GM18951 (cell line): ENCODE data around the gene BDP1.

Experiments
- POLR2A ChIP-seq: IDR thresholded peaks from 4 replicates; pipeline ENCODE4 v1.6.1; 2011; ENCODE audit warnings: mild to moderate bottlenecking; ENCODE audit not compliant: insufficient read length, insufficient read depth; ENCODE audit errors: extremely low read depth
- in situ Hi-C: fragments of 300-500 bp; cut with MboI; formaldehyde crosslinking; loops from one replicate; pipeline ENCODE4 v1.12.0; 2022; ENCODE audit warnings: low sequenced_read_pairs, mixed read lengths, inconsistent platforms; ENCODE audit not compliant: unreplicated experiment

BDP1 gene

DNA sequence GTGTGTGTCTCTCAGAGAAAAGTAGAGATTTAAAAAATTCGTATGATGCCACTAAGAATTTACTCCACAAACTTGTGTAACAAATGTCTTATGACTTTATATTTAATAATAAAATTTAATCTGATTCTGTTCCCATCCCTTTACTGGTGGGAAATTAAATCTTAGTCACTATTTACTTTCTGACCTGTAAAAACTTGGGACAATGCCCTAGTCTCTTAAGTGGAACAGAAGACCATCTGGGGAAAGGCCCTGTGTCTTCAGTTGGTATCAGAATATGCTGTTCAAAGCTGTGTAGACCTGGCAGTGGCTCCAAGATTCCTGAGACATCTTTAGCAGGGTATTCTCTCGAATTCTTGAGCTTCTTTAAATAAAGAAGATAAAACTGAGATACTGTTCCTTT is 2.6 kb upstream of the BDP1 start:
- in situ Hi-C loops = no loop called here
- TF ChIP-seq POLR2A = no peak

DNA sequence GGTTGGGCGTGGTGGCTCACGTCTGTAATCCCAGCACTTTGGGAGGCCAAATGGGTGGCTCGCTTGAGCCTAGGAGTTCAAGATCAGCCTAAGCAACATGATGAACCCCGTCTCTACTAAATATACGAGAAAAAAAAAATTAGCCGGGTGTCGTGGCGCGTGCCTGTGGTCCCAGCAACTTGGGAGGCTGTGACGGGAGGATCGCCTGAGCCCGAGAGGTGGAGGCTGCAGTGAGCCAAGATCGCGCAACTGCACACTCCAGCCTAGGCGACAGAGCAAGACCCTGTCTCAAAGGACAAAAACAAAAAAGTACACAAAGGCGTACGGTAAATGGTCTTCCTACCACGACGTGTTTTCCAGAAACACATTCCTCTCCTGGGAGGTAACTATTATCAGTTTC is 538 bp upstream of the BDP1 start:
- TF ChIP-seq POLR2A = no peak
- in situ Hi-C loops = no loop called here

GRCh38 chr5:71456362-71456743 is 902 bp downstream of the BDP1 start:
- TF ChIP-seq POLR2A = no peak

GRCh38 chr5:71457106-71457505 is 1.7 kb downstream of the BDP1 start:
- TF ChIP-seq POLR2A = no peak
- in situ Hi-C loops = no loop called here

More at GRCh38 chr5:71456362-71456743, 902 bp downstream of the BDP1 start:
- in situ Hi-C loops = no loop called here

DNA sequence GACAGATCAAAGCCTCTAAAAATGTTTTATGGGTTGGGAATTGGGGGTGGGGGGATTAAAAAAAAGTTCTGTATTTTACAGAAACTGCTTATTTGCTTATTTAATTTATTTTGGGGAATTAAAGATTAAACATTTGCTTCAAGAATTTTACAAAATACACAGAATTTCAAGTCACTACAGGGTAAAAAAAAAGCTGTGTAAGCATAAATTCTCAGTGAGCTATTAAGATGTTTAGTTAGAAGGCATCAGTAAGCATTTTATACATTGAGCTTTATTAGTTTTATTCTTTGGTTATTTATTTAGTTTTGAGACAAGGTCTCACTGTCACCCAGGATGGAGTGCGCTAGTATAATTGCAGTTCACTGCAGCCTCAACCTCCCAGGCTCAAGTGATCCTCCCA is 5.2 kb downstream of the BDP1 start:
- in situ Hi-C loops = no loop called here
- TF ChIP-seq POLR2A = no peak

- in situ Hi-C loops = no loop called here
- no peak for TF ChIP-seq POLR2A
Measured at GRCh38 chr5:71461360-71461759, 5.9 kb downstream of the BDP1 start.

- in situ Hi-C loops = no loop called here
- TF ChIP-seq POLR2A = no peak
Measured at GRCh38 chr5:71471193-71471592, 15.7 kb downstream of the BDP1 start.

- TF ChIP-seq POLR2A = no peak
- in situ Hi-C loops = loop anchor here (25.0 kb wide), 1 partner anchor 286 kb away; no protein-coding TSS in a partner anchor
Measured at GRCh38 chr5:71475788-71476384, 20.4 kb downstream of the BDP1 start.

DNA sequence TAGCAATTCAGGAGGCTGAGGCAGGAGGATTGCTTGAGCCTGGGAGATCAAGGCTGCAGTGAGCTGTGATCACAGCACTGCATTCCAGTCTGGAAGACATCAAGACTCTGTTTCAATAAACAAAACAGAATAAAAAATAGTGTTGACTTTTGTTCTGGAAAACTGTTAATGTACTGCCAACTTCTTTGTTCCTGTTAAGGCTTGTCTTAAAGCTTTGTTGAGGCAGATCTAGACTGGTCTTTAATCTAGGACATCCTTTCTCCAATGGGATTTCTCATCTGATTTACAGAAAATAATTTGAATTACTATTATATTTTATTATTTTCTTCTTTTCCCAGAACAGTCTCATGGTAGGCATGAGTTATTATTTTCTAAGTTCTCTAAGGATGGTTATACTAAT is 26.0 kb downstream of the BDP1 start:
- TF ChIP-seq POLR2A = no peak
- in situ Hi-C loops = loop anchor here (25.0 kb wide), 1 partner anchor 281 kb away; no protein-coding TSS in a partner anchor

DNA sequence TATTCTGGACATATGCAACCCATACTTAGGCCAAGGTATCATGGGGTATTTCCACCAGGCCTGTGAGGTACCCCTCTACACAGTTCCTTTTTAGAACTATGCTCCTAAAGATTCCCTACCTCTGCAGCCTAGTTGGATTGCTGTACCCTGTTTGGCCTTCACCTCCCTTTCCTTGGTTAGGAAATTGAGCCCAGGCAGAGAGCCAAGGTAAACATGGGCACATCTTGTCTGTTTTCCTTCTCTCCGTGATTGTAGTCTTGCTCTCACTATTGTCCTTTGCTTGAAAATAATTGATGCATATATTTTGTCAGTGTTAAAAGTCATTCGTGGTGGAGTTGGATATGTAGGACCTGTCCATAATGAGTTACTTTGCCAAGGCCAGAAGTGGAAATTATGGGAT is 26.7 kb downstream of the BDP1 start:
- in situ Hi-C loops = loop anchor here (25.0 kb wide), 1 partner anchor 280 kb away; no protein-coding TSS in a partner anchor
- no peak for TF ChIP-seq POLR2A

GRCh38 chr5:71483355-71483754 is 27.9 kb downstream of the BDP1 start:
- TF ChIP-seq POLR2A = no peak
- in situ Hi-C loops = loop anchor here (25.0 kb wide), 1 partner anchor 279 kb away; no protein-coding TSS in a partner anchor

GRCh38 chr5:71492817-71493615 is 37.6 kb downstream of the BDP1 start:
- TF ChIP-seq POLR2A = no peak
- in situ Hi-C loops = loop anchor here (25.0 kb wide), 1 partner anchor 269 kb away; no protein-coding TSS in a partner anchor

DNA sequence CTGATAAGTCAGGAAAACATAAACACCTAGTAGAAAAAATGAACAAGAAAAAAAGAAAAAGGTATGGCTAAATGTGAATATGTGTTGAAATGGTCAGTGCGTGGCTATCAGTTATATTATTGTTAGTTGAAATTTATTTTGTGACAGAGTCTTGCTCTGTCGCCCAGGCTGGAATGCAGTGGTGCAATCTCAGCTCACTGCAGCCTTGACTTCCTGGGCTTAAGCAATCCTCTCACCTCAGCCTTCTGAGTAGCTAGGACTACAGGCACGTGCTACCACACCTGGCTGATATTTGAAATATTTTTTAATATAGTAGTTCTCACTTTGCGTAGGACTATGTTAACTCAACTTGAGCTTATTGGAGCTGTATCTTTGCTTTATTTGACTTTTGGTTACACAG is 38.8 kb downstream of the BDP1 start:
- in situ Hi-C loops = loop anchor here (25.0 kb wide), 1 partner anchor 268 kb away; no protein-coding TSS in a partner anchor

DNA sequence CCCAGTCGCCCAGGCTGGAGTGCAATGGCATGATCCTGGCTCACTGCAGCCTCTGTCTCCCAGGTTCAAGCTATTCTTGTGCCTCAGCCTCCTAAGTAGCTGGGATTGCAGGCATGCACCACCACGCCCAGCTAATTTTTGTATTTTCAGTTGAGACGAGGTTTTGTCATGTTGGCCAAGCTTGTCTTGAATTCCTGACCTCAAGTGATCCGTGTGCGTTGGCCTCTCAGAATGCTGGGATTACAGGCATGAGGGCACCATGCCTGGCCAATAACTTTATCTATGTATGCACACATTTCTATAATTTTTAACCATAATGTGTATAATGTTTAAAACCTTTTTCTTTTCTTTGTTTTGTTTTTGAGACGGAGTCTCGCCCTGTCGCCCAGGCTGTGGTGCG is 43.3 kb downstream of the BDP1 start:
- in situ Hi-C loops = loop anchor here (25.0 kb wide), 1 partner anchor 264 kb away; no protein-coding TSS in a partner anchor
